Spleen (tissue), 7 donors: ENCODE data around the gene NGFR.

Experiments used
- CTCF ChIP-seq, 11 experiments: fragments of 200-600 bp in 7 of 11; fragments of 450-650 bp in 4 of 11; sonication (generic) in 4 of 11; IDR thresholded peaks in 8 of 11; conservative IDR thresholded peaks in 3 of 11; 1 replicate in 7 of 11; 2 replicates in 4 of 11; pipeline versions ENCODE4 v1.4.0 to v1.8.0; 2016 to 2021; ENCODE audit warnings: antibody characterized with exemption in 11 of 11, inconsistent platforms in 4 of 11, mild to moderate bottlenecking in 1 of 11
- POLR2A ChIP-seq, 3 donors: fragments of 450-650 bp; IDR thresholded peaks; one replicate each; pipeline ENCODE4 v1.5.1; 2017; ENCODE audit warnings: antibody characterized with exemption in 3 of 3, mild to moderate bottlenecking in 1 of 3
- POLR2AphosphoS5 ChIP-seq, 3 donors: sonication (generic); formaldehyde crosslinking; IDR thresholded peaks; one replicate each; pipeline ENCODE4 v1.5.1; 2017; ENCODE audit warnings: antibody characterized with exemption in 3 of 3
- donor health status: DM: no; HTN: no; CAD: no; lungs with moderate emphysema.
- donor health status: DM: no; HTN: no; CAD: no.
- donor health status: DM: no; HTN: no; CAD: no.

GRCh38 chr17:49508061-49508865, 13.2 kb downstream of the NGFR start:
- TF ChIP-seq CTCF (IDR thresholded peaks at IDR 0.05 in 8 of 11, conservative IDR thresholded peaks at IDR 0.05 in 3 of 11) (no peak), POLR2A (IDR thresholded peaks at IDR 0.05) (no peak), POLR2AphosphoS5 (IDR thresholded peaks at IDR 0.05) (no peak)
